HEK293 (cell line): ENCODE measurements around the gene IL1RN.
"Not testable (repeated sequence)": the region's sequence is repeated elsewhere in the genome, so short reads cannot be mapped to it uniquely, and the experiment has no call there.

ENCODE experiments used
- CTCF ChIA-PET: fragments of 350-600 bp; formaldehyde crosslinking; extraction: SDS; loops from one replicate; lab custom pipeline; 2021; ENCODE audit warnings: antibody characterized with exemption; lab: Yijun Ruan, JAX
- POLR2A ChIA-PET: fragments of 300-600 bp; formaldehyde crosslinking; extraction: SDS; loops from one replicate; lab custom pipeline; 2020; ENCODE audit warnings: antibody characterized with exemption, inconsistent platforms; lab: Yijun Ruan, JAX
- H3K27ac ChIP-seq: fragments of 200-500 bp; sonication (Bioruptor generic); 2 replicates; pipeline ENCODE4 v1.5.1; 2014; ENCODE audit warnings: low read depth, low read length, control low read depth, inconsistent platforms; ENCODE audit errors: extremely low read depth
- H3K36me3 ChIP-seq, 2 experiments: fragments of 200-500 bp in 1 of 2; sonication (Bioruptor generic) in 1 of 2; 1 replicate in 1 of 2; 2 replicates in 1 of 2; pipeline ENCODE4 v1.5.1; 2014 to 2017; ENCODE audit warnings: inconsistent platforms in 2 of 2, low read length in 2 of 2; ENCODE audit not compliant: control insufficient read depth in 2 of 2, insufficient read depth in 1 of 2
- H3K4me1 ChIP-seq: fragments of 200-500 bp; sonication (Bioruptor generic); 2 replicates; pipeline ENCODE4 v1.5.1; 2014; ENCODE audit warnings: mild to moderate bottlenecking, low read length, inconsistent platforms; ENCODE audit not compliant: control insufficient read depth, insufficient read depth
- H3K4me3 ChIP-seq: 2 replicates; pipeline ENCODE4 v1.5.1; 2011; ENCODE audit warnings: low read depth, mild to moderate bottlenecking, control low read depth, low read length, moderate library complexity
- H3K9me3 ChIP-seq: fragments of 200-500 bp; sonication (Bioruptor generic); 2 replicates; pipeline ENCODE4 v1.5.1; 2014; ENCODE audit warnings: low read depth, low read length, inconsistent platforms; ENCODE audit not compliant: control insufficient read depth, insufficient read depth
- KLF8 ChIP-seq: fragments of 450-650 bp; formaldehyde crosslinking; IDR thresholded peaks from 2 replicates; pipeline ENCODE4 v1.5.1; 2016; ENCODE audit warnings: missing biosample characterization, missing genetic modification characterization
- SETDB1 ChIP-seq: IDR thresholded peaks from one replicate; pipeline ENCODE4 v1.6.1; 2017; ENCODE audit warnings: mild to moderate bottlenecking, low read length, moderate library complexity, mixed read lengths; ENCODE audit not compliant: insufficient read length
- TRIM28 ChIP-seq: IDR thresholded peaks from 2 replicates; pipeline ENCODE4 v1.6.1; 2011; ENCODE audit warnings: low read length, control low read depth, borderline replicate concordance
- ZBTB20 ChIP-seq: fragments of 450-650 bp; formaldehyde crosslinking; IDR thresholded peaks from 2 replicates; pipeline ENCODE4 v1.5.1; 2016; ENCODE audit warnings: missing biosample characterization, missing genetic modification characterization
- ZNF132 ChIP-seq: fragments of 450-650 bp; formaldehyde crosslinking; IDR thresholded peaks from 2 replicates; pipeline ENCODE4 v1.5.1; 2017; ENCODE audit warnings: missing biosample characterization, missing genetic modification characterization, borderline replicate concordance
- ZNF16 ChIP-seq: fragments of 450-650 bp; formaldehyde crosslinking; IDR thresholded peaks from 2 replicates; pipeline ENCODE4 v1.5.1; 2016; ENCODE audit warnings: low read depth, missing biosample characterization, missing genetic modification characterization
- ZNF175 ChIP-seq: fragments of 450-650 bp; formaldehyde crosslinking; IDR thresholded peaks from 2 replicates; pipeline ENCODE4 v1.5.1; 2016; ENCODE audit warnings: missing biosample characterization, missing genetic modification characterization
- ZNF266 ChIP-seq: fragments of 450-650 bp; formaldehyde crosslinking; IDR thresholded peaks from 2 replicates; pipeline ENCODE4 v1.5.1; 2016; ENCODE audit warnings: missing biosample characterization, missing genetic modification characterization, low read depth
- ZNF610 ChIP-seq: fragments of 450-650 bp; formaldehyde crosslinking; IDR thresholded peaks from 2 replicates; pipeline ENCODE4 v1.5.1; 2016; ENCODE audit warnings: missing biosample characterization, missing genetic modification characterization, borderline replicate concordance
- ZNF624 ChIP-seq: fragments of 450-650 bp; formaldehyde crosslinking; IDR thresholded peaks from 2 replicates; pipeline ENCODE4 v1.5.1; 2017; ENCODE audit warnings: missing biosample characterization, missing genetic modification characterization
- TF ChIP-seq, protein P1 (sequence below): fragments of 450-650 bp; formaldehyde crosslinking; IDR thresholded peaks from 2 replicates; pipeline ENCODE4 v1.5.1; 2016; ENCODE audit warnings: missing biosample characterization, missing genetic modification characterization
- TF ChIP-seq, protein P2 (sequence below): fragments of 450-650 bp; formaldehyde crosslinking; IDR thresholded peaks from 2 replicates; pipeline ENCODE4 v1.5.1; 2016; ENCODE audit warnings: missing biosample characterization, missing genetic modification characterization, low read depth
- TF ChIP-seq, protein P3 (sequence below): fragments of 450-650 bp; formaldehyde crosslinking; IDR thresholded peaks from 2 replicates; pipeline ENCODE4 v1.5.1; 2016; ENCODE audit warnings: missing biosample characterization, missing genetic modification characterization
- TF ChIP-seq, protein P4 (sequence below): fragments of 450-650 bp; IDR thresholded peaks from 2 replicates; pipeline ENCODE4 v1.5.1; 2018; ENCODE audit warnings: missing biosample characterization, missing genetic modification characterization
- TF ChIP-seq, protein P5 (sequence below): fragments of 450-650 bp; formaldehyde crosslinking; IDR thresholded peaks from 2 replicates; pipeline ENCODE4 v1.5.0; 2017; ENCODE audit warnings: missing biosample characterization, missing genetic modification characterization, borderline replicate concordance

IL1RN gene

DNA sequence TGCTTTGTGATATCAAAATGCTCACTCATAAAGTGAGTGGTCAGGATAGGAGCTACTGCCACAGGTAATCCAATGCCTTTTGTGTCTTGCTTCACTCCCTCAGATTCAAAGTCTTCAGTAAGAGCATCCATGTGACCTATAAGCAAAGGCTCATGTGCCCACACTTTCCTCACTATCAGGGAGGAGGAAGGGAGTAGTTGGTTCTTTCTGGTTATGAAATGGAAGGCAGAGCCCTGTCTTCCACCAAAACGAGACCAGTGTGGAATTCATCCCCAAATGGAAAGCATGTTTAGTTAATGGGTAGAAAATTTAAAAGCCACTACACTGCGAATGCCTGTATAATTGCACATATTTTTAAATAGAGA, 33.8 kb upstream of the IL1RN start:
- ChIA-PET CTCF (interaction anchor here (0.9 kb wide), 1 partner anchor 10 kb away, joined by 4 read pairs; no protein-coding TSS in a partner anchor), POLR2A (no interaction called here)
- TF ChIP-seq ZBTB20 (tag by site-specific recombination) (no peak), TRIM28 (no peak), ZNF624 (tag by site-specific recombination) (no peak), ZNF266 (tag by site-specific recombination) (no peak), ZNF175 (no peak), ZNF132 (tag by site-specific recombination) (no peak), SETDB1 (no peak), ZNF16 (no peak), ZNF610 (no peak), KLF8 (tag by site-specific recombination) (no peak)
- TF ChIP-seq, protein P1, sequence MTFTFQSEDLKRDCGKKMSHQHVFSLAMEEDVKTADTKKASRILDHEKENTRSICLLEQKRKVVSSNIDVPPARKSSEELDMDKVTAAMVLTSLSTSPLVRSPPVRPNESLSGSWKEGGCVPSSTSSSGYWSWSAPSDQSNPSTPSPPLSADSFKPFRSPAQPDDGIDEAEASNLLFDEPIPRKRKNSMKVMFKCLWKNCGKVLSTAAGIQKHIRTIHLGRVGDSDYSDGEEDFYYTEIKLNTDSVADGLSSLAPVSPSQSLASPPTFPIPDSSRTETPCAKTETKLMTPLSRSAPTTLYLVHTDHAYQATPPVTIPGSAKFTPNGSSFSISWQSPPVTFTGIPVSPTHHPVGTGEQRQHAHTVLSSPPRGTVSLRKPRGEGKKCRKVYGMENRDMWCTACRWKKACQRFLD (tag by site-specific recombination) = no peak
- TF ChIP-seq, protein P2, sequence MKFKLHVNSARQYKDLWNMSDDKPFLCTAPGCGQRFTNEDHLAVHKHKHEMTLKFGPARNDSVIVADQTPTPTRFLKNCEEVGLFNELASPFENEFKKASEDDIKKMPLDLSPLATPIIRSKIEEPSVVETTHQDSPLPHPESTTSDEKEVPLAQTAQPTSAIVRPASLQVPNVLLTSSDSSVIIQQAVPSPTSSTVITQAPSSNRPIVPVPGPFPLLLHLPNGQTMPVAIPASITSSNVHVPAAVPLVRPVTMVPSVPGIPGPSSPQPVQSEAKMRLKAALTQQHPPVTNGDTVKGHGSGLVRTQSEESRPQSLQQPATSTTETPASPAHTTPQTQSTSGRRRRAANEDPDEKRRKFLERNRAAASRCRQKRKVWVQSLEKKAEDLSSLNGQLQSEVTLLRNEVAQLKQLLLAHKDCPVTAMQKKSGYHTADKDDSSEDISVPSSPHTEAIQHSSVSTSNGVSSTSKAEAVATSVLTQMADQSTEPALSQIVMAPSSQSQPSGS (tag by site-specific recombination) = no peak
- TF ChIP-seq, protein P3, sequence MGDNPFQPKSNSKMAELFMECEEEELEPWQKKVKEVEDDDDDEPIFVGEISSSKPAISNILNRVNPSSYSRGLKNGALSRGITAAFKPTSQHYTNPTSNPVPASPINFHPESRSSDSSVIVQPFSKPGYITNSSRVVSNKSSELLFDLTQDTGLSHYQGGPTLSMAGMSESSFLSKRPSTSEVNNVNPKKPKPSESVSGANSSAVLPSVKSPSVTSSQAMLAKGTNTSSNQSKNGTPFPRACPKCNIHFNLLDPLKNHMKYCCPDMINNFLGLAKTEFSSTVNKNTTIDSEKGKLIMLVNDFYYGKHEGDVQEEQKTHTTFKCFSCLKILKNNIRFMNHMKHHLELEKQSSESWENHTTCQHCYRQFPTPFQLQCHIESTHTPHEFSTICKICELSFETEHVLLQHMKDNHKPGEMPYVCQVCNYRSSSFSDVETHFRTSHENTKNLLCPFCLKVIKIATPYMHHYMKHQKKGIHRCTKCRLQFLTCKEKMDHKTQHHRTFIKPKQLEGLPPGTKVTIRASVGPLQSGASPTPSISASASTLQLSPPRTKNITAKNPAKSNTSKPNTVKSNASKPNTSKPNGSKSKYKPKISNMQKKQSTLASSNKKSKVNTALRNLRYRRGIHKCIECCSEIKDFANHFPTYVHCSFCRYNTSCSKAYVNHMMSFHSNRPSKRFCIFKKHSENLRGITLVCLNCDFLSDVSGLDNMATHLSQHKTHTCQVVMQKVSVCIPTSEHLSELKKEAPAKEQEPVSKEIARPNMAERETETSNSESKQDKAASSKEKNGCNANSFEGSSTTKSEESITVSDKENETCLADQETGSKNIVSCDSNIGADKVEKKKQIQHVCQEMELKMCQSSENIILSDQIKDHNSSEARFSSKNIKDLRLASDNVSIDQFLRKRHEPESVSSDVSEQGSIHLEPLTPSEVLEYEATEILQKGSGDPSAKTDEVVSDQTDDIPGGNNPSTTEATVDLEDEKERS (tag by site-specific recombination) = no peak
- TF ChIP-seq, protein P4, sequence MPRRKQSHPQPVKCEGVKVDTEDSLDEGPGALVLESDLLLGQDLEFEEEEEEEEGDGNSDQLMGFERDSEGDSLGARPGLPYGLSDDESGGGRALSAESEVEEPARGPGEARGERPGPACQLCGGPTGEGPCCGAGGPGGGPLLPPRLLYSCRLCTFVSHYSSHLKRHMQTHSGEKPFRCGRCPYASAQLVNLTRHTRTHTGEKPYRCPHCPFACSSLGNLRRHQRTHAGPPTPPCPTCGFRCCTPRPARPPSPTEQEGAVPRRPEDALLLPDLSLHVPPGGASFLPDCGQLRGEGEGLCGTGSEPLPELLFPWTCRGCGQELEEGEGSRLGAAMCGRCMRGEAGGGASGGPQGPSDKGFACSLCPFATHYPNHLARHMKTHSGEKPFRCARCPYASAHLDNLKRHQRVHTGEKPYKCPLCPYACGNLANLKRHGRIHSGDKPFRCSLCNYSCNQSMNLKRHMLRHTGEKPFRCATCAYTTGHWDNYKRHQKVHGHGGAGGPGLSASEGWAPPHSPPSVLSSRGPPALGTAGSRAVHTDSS (tag by site-specific recombination) = no peak
- TF ChIP-seq, protein P5, sequence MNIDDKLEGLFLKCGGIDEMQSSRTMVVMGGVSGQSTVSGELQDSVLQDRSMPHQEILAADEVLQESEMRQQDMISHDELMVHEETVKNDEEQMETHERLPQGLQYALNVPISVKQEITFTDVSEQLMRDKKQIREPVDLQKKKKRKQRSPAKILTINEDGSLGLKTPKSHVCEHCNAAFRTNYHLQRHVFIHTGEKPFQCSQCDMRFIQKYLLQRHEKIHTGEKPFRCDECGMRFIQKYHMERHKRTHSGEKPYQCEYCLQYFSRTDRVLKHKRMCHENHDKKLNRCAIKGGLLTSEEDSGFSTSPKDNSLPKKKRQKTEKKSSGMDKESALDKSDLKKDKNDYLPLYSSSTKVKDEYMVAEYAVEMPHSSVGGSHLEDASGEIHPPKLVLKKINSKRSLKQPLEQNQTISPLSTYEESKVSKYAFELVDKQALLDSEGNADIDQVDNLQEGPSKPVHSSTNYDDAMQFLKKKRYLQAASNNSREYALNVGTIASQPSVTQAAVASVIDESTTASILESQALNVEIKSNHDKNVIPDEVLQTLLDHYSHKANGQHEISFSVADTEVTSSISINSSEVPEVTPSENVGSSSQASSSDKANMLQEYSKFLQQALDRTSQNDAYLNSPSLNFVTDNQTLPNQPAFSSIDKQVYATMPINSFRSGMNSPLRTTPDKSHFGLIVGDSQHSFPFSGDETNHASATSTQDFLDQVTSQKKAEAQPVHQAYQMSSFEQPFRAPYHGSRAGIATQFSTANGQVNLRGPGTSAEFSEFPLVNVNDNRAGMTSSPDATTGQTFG (tag by site-specific recombination) = no peak
- no peaks in the 10 kb centered on the region for H3K4me1 ChIP-seq
- no peaks in the 10 kb centered on the region for H3K36me3 ChIP-seq
- no peak overlapping the region for H3K4me3 ChIP-seq
- no peaks in the 10 kb centered on the region for H3K9me3 ChIP-seq
- no peak overlapping the region for H3K27ac ChIP-seq

DNA sequence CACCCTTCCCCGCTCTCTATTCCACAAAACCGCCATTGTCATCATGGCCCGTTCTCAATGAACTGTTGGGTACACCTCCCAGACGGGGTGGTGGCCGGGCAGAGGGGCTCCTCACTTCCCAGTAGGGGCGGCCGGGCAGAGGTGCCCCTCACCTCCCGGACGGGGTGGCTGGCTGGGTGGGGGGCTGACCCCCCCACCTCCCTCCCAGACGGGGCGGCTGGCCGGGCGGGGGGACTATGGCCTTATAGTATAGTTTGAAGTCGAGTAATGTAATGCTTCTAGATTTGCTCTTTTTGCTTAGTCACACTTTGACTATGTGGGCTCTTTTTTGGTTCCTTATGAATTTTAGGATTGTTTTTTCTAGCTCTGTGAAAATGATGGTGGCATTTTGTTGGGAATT, 31.1 kb upstream of the IL1RN start:
- CTCF ChIA-PET = interaction anchor here (1.1 kb wide), 1 partner anchor 13 kb away, joined by 3 read pairs; no protein-coding TSS in a partner anchor
- H3K4me1 ChIP-seq, POLR2A ChIA-PET, H3K9me3 ChIP-seq, H3K4me3 ChIP-seq, H3K27ac ChIP-seq, H3K36me3 ChIP-seq: not testable (repeated sequence)

DNA sequence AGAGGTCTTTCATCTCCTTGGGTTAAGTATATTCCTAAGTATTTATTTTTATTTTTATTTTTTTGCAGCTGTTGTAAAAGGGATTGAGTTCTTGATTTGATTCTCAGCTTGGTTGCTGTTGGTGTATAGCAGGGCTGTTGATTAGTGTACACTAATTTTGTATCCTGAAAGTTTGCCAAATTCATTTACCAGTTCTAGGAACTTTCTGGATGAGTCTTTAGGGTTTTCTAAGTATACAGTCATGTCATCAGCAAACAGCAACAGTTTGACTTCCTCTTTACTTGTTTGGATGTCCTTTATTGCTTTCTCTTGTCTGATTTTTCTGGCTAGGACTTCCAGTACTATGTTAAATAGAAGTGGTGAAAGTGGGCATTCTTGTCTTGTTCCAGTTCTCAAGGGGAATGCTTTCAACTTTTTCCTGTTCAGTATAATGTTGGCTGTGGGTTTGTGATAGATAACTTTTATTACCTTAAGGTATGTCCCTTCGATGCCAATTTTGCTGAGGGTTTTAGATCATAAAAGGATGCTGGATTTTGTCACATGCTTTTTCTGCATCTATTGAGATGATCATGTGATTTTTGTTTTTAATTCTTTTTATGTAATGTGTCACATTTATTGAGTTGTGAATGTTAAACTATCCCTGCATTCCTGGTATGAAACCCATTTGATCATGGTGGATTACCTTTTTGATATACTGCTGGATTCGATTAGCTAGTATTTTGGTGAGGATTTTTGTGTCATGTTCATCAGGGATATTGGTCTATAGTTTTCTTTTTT, 30.4 kb upstream of the IL1RN start:
- CTCF ChIA-PET = interaction anchor here (0.7 to 1.5 kb wide), 4 partner anchors 13 to 159 kb away, joined by 3 to 5 read pairs (median 3); no protein-coding TSS in a partner anchor
- H3K9me3 ChIP-seq, H3K36me3 ChIP-seq, H3K4me1 ChIP-seq, H3K27ac ChIP-seq, H3K4me3 ChIP-seq, POLR2A ChIA-PET: not testable (repeated sequence)
